SK-N-SH (cell line): ENCODE measurements around the gene ODF2L.

Experiments used
- CHD2 ChIP-seq: fragments of 150-350 bp; IDR thresholded peaks from 2 replicates; pipeline ENCODE4 v1.6.1; 2018; ENCODE audit warnings: low read length; ENCODE audit not compliant: partially characterized antibody
- CTCF ChIP-seq: fragments of 200-600 bp; sonication (generic); IDR thresholded peaks from 2 replicates; pipeline ENCODE4 v1.6.1; 2017; ENCODE audit warnings: antibody characterized with exemption, mild to moderate bottlenecking, moderate library complexity
- EP300 ChIP-seq, 2 experiments: IDR thresholded peaks; 2 replicates each; pipeline versions ENCODE4 v1.4.0 to v1.6.1; 2012; ENCODE audit warnings: borderline replicate concordance in 1 of 2, low read depth in 1 of 2, low read length in 1 of 2
- JUND ChIP-seq: IDR thresholded peaks from 2 replicates; pipeline ENCODE4 v1.4.0; 2012
- NFIC ChIP-seq: IDR thresholded peaks from 2 replicates; pipeline ENCODE4 v1.4.0; 2012; ENCODE audit warnings: borderline replicate concordance
- TCF12 ChIP-seq: IDR thresholded peaks from 2 replicates; pipeline ENCODE4 v1.4.0; 2012
- YY1 ChIP-seq: IDR thresholded peaks from 2 replicates; pipeline ENCODE4 v1.4.0; 2012; ENCODE audit warnings: low read depth, mild to moderate bottlenecking
- ZBTB33 ChIP-seq: IDR thresholded peaks from 2 replicates; pipeline ENCODE4 v1.4.0; 2012; ENCODE audit warnings: low read depth, borderline replicate concordance

GRCh38 chr1:86365896-86366295, 30.2 kb downstream of the ODF2L start:
- TF ChIP-seq CTCF, result no peak
- TF ChIP-seq CHD2, result no peak
- TF ChIP-seq NFIC, result no peak
- TF ChIP-seq TCF12, result no peak
- no peak for TF ChIP-seq ZBTB33
- TF ChIP-seq EP300 (IDR thresholded peaks at IDR 0.05; ENCODE audit: borderline replicate concordance in 1 of 2, low read depth in 1 of 2, low read length in 1 of 2), result no peak
- TF ChIP-seq JUND, result no peak
- TF ChIP-seq YY1, result no peak
